ENCODE data around the gene CDH12.

DNA sequence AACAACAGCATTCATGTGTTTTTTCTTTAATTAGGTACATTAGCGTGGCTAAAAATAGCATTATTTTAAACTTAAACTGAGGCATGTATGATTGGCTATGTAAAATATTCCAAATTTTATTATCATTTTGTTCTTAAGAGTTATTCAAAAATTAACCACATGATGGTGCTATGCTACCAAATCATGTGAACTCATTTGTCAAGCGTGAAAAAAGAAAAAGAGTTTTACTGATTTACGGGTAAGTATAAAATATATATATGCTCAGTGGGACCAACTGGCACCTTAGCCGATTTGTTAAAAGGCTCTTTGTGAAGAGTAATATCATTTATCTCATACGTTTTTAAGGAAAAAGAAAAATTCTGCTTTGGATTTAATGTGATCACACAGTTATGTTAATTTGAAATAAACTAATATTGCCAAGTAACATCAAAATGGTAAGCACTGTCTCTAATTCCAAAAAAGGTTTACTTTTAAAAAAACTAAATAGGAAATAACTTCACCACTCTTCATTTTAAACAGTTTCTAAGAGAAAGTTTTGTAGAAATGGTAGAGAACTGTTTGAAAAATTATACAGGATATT lies 1042.3 kb downstream of the CDH12 start:
- TF ChIP-seq, protein P1, sequence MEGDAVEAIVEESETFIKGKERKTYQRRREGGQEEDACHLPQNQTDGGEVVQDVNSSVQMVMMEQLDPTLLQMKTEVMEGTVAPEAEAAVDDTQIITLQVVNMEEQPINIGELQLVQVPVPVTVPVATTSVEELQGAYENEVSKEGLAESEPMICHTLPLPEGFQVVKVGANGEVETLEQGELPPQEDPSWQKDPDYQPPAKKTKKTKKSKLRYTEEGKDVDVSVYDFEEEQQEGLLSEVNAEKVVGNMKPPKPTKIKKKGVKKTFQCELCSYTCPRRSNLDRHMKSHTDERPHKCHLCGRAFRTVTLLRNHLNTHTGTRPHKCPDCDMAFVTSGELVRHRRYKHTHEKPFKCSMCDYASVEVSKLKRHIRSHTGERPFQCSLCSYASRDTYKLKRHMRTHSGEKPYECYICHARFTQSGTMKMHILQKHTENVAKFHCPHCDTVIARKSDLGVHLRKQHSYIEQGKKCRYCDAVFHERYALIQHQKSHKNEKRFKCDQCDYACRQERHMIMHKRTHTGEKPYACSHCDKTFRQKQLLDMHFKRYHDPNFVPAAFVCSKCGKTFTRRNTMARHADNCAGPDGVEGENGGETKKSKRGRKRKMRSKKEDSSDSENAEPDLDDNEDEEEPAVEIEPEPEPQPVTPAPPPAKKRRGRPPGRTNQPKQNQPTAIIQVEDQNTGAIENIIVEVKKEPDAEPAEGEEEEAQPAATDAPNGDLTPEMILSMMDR (IDR thresholded peaks at IDR 0.05; ENCODE audit: insufficient read depth, low read length, poor library complexity, severe bottlenecking), result peak; percentile 31
- no peak for TF ChIP-seq EZH2phosphoT487 (conservative IDR thresholded peaks at IDR 0.05; ENCODE audit: low read length)
